G401.6 (cell line): ENCODE results near the gene RAB37.

Experiments used
- FAIRE-seq: peaks from 2 replicates; lab custom pipeline; 2012; peaks lifted over from hg19 to GRCh38; lab: Jason Lieb, UNC

The RAB37 gene, protein sequence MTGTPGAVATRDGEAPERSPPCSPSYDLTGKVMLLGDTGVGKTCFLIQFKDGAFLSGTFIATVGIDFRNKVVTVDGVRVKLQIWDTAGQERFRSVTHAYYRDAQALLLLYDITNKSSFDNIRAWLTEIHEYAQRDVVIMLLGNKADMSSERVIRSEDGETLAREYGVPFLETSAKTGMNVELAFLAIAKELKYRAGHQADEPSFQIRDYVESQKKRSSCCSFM

DNA sequence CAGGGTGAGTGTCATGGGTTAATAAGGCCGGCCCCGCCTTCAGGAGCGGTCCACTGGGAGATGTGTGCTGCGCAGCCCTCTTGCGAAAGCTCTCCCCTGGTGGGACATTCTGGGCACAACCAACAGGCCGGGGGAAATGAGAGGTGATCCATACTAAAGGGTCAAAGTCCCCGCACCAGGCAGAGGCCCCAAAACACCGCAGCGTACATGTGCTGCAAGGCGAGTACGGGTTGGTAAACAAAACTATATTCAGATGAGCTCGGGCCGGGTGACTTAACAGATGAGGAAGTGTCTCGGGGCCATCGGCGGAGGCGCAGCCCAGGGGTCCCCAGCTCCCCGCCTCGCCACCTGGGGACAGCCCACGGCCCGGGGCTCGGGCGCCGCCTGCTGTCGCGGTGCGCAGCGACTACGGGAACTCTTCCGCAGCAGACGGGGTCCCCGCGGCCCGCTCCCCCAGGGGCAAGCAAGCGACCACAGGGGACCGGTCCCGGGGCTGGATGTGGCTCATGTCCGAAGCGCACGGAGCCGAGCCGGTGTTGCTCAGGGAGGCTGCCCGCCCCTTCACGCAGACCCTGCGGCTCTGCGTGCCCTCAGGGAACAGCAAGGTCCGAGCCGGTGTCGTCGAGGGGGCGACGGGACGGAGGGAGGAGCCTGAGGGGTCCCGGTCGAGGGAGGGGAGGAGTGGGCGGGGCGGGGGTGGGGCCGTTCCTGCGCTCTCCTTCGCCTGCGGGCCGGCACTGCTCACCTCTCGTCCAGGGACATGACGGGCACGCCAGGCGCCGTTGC, at the start of gene RAB37:
Gene RAB37 (plus strand): TSS at position 744 of the 786 bp plus-strand sequence. CDS start 17 bp downstream, at position 761.
- no peak for FAIRE-seq

DNA sequence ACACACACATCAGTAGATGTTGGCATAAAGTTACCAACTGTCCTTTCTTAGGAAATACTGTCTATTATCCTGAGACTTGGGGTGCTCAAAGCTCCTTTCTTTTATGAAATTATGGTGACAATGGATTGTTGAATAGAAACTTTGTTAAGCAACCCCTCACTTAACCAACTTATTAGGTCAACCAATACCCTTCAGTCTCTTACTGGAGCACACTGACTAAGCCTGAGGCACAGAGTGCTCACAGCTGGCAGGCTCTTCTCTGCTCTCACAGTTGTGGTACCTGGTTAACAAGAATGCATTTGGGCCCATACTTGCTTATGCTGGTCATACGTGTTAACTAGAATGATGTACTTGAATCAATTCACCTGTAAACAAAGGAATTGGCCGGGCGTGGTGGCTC, 49.2 kb upstream of the RAB37 start:
- FAIRE-seq: no peak

DNA sequence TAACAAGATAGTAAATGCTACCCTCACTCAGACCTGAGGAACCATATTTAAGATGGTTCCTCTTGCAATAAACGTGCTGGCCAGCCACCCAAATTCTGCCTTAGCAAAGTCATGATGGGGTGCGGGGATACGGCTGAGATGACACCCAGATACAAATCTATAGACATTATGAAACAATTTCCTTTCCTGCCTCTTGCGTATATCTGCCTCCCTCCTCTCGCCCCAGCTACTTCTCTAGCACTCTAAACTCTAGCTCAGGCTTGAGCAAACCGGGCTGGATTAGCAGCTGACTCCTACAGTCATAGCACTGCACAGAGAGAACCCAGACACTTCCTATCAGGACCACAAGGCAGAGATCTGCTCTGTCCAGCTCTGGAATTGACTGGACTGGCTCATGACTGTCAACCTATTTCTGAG, 46.6 kb upstream of the RAB37 start:
- FAIRE-seq: no peak

DNA sequence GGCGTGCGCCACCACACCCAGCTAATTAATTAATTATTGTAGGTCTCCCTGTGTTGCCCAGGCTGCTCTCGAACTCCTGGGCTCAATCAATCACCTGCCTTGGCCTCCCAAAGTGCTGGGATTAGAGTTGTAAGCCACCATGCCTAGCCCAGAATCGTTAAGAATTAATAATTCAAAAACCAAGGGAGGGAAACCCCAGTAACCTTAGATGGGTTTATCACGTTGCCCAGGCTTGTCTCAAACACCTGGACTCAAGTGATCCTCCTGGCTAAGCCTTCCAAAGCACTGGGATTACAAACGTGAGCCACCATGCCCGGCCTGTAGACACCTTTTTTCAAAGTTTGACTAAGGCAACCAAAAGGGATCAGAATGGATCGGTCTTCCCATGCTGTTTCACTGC, 45.9 kb upstream of the RAB37 start:
- no peak for FAIRE-seq

DNA sequence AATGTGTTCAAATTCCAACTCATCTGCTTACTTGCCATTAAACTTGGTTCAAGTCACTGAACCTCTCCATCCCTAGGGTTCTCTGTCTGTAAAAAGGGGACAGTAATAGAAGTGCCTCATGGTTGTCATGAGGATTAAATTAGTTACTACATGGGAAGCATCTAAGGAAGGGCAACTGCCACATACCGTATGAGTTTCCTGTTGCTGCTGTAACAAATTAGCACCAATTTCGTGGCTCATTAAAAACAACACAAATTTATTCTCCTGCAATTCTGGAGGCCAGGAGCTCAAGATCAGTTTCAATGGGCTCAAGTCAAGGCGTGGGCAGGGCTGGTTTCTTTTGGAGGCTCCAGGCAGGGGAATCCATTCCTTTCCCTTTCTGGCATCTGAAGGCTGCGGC, 43.0 kb upstream of the RAB37 start:
- FAIRE-seq: no peak

DNA sequence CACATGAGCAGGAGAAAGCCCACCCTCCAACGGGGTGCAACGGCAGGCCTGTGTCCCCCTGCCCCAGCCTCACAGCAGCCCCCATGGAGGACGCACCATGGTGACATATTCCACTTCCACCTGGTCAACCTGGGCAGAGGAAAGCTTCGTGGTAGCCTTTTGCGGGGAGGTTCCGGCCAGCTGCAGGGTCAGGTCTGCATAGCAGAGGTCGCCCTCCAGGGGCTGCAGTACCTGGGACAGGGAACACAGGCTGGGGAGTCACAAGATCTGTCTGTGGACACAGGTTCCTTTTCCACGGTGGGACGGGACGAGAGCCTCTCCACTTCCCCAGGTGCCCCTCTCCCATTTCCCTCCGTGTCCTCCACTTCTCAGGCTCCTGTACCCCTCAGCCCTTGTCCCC, 41.4 kb upstream of the RAB37 start:
- FAIRE-seq: no peak

DNA sequence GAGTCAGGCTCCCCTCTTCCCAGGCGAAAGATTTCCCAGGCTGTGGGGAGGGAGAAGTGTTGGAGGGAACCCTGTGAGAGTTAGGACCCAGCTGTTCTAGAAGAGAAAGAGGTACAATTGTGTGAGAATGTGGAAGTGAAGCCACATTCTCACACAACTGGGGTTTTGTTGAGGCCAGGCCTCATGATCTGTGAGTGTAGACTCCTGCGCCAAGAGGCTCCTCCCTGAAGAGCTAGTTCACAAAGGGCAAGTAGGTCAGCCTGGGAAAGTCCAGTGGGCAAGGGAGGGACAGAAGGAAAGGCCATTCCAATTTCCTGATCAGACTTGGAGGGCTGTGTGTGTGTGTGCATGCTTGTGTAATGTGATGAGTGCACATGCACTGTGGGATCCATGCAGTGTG, 39.5 kb upstream of the RAB37 start:
- no peak for FAIRE-seq

DNA sequence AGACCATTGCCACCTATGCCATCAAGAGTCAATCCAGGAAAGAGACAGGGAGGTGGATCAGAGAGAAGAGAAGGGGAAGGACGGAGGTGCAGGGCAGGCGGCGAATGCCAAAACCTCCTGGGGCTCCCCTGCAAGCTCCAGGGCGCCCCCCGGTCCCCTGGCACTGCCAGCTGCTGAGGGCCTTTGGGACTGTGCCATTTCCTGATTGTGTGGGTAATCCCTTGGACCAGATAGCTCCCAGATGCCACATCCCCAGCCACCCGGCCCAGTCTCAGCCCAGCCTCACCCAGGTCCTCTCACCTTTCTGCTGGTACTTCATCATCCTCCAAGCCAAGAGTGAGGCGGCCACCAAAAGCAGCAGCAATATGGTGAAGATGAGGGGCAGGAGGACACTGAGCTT, 39.0 kb upstream of the RAB37 start:
- FAIRE-seq: no peak

DNA sequence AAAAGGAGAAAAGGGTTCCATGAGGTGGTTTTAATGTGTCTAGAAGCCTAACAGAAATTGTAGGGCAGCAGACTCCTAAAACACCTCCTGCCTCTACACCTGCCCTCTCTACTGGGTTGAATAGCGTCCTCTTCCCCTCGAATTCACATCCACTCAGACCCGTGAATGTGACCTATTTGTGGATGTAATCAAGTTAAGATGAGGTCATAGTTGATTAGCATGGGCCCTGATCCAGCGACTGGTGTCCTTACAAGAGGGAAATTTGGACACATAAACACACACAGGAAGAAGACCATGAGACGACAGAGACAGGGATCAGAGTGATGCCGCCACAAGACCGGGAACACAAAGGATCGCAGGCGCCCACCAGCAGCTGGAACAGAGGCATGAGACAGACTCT, 37.8 kb upstream of the RAB37 start:
- no peak for FAIRE-seq

DNA sequence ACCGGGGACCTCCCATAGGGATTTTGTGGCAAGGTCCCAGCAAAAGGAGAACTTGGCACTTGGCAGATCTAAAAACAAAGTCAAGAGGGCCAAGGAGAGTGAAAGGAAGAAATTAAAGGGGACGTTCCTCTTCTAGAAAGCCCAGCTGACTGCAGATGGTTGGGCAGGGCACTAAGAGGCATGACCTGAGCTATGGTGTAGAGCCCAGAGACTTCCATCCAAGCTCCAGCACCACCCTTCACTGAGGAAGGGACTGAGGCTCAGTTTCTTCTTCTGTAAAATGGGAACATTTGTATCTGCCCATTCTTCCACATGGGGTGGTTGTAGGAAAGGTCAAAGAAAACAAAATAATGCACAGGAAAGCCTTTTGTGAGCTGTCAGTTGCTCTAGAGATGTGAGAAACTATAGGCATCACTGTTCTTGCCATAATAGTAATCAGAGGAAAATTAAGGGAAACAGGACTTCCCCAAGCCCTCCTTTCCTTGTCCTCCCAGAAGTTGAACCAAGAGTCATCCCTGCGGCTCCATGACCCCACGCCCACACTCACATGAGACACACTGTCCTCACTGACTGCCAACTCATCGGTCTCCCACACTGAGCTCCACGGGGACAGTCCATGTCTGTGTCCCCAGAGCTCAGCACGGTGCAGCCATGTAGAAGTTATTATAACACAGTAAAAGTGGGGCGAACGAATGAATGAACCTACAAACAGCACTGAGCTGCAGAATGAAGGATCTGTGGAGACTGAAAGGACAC, 34.8 kb upstream of the RAB37 start:
- no peak for FAIRE-seq

DNA sequence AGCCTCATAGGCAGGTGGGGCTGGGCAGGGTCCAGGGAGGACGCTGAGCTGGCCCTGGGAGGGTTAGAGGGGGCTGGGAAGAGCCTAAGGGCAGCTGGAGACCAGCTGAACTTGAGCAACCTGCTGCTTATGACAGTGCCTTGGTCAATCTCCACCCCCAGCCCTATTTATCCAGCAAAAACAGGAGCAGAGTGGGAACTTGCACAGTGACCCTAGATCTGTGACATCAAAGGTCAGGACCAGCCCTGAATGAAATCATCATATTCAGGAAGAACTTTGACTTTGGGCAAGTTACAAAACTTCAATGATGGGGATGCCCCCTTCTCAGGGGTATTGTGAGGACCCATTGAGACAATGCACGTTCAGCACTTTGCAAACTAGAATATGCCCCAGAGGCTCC, 33.7 kb upstream of the RAB37 start:
- no peak for FAIRE-seq

DNA sequence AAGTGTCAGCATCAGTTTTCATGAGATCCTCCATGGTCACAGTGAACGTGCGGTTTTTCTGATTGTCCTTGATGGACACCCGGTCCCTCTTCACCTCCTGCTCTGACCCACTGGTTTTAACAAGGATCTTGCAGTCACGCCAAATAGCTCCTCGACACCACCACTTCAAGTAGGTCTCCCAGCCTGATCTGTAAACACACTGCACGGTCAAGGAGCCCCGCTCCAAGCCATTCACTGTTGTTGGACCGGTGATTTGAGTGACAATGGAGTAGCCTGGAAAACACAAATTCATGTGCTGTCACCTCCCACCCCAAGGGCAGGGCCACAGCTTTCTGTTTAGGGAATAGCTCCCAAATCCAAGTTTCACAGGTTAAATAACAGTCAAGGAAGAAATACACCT, 32.5 kb upstream of the RAB37 start:
- FAIRE-seq: no peak

DNA sequence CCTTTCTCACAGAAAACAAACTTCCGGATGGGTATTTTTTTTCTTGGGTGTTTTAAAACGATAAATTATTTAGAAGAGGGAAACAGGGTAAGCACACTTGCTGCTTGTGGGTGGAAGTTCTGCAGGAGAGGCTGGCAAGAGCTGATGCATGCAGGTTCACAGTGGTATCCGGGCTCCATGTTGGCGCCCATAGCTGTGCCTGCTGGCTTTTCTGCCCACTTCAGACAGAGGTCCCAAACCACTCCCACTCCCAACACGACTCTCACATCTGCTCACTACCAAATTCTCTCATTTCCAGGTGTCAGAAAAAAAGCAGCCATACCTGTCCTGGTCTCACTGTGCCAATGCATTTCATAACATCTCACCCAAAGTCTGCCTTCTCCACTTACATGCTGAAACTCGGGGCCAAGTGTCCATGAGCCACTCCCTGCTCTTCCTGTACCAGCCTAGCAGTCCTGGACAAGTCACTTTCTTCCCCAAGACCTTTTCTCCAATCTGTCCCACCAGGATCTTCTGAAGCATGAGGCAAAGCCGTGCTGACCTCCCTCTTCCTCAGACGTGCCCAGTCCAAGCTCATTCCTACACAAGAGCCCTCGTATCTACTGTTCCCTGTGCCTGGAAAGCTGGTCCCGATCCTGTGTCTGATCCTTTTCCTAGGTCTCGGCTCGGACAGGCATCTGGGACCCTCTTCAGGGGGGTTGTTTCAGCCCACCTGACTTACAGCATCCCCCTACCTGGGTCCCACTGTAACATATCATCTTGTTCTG, 25.8 kb upstream of the RAB37 start:
- FAIRE-seq: no peak

DNA sequence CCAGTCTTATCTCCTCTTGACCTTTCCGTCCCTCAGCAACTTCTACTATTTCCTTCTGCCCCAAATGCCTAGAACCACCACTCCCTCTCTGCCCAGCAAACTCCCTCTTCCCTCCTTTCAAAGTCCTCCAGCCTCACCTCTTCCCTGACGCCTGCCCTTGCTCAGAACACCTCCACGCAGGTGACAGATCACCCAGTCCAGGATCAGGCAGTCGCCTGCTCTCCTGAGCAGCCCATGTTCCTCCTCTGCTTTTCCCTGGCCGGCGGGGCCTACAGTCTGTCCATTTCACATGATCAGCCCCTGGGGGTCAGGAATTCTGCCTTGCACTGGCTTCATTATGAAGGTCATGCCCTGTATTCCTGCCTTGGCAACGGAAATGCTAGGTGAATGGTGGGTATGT, 24.8 kb upstream of the RAB37 start:
- no peak for FAIRE-seq

DNA sequence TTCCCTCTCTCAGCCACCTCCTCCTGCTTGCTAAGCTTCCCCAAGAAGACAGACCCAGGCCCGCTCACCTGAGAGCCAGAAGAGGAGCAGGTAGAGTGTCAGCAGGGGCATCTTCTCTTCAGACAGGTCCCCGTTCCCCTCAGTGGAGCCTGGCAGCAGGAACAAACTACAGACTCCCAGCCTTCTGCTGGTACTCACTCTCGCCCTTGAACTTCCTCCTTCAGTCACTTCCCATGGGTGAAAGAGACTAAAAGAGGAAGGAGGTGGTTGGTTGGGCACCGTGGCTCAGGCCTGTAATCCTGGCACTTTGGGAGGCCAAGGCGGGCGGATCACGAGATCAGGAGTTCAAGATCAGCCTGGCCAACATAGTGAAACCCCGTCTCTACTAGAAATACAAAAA, 24.3 kb upstream of the RAB37 start, which contains the start of gene CD300LF:
Gene CD300LF (minus strand): TSS at position 168 of the 400 bp plus-strand sequence. CDS start 57 bp downstream, at position 111.
- no peak for FAIRE-seq

DNA sequence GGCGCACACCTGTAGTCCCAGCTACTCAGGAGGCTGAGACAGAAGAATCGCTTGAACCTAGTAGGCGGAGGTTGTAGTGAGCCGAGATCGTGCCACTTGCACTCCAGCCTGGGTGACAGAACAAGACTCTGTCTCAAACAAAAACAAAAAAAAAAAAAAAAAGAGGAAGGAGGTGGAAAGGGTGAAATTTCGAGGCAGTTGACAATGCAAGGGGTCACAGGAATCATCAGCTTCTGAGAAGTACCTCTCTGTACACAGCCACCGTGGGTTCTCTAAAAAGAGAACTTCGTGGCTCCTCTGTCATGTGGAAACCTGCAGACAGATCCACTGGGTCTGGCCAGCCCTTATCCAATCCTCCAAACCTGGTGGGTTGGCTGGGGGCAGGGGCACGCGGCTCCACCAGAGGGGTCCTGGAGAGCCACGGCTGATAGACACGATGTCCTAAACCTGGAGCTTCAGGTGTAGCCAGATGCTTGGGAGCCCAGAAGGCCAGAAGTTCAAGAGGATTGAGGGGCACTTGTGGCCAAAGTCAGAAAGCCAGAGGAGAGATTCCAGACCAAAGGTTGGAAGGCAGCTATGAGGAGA, 23.8 kb upstream of the RAB37 start:
- no peak for FAIRE-seq

DNA sequence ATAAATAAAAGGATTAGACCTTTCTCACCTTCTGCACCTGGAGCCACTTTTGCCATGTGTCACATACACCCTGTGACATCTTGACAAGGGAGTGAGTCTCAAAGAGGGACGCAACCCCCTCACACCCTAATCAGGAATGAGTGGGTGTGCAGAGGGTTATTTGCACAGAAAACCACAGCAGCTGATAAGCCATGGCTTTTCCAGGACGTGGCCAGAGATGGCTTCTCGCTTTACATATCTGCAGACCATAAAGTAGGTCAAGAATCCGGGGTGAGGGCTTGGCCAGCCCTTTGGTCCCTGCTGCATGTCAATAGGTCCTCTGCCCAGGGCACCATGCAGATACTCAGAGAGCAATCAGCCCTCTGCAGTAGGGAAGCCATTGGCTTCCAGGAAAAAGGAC, 21.9 kb upstream of the RAB37 start:
- no peak for FAIRE-seq

DNA sequence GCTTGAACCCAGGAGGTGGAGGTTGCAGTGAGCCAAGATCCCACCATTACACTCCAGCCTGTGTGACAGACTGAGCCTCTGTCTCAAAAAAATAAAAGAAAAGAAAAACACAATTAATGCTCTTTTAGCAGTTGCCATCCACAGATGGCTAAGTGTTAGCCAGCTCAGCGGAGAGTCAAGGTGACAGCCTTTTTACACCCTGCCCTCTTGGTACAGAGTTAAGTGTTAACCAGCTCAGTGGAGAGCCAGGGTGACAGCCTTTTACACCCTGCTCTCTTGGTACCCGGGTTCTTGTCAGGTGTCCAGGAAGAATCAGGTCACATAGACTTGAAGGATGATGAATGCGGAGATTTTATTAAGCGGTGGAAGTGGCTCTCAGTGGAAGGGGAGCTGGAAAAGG, 16.6 kb upstream of the RAB37 start:
- FAIRE-seq: no peak

DNA sequence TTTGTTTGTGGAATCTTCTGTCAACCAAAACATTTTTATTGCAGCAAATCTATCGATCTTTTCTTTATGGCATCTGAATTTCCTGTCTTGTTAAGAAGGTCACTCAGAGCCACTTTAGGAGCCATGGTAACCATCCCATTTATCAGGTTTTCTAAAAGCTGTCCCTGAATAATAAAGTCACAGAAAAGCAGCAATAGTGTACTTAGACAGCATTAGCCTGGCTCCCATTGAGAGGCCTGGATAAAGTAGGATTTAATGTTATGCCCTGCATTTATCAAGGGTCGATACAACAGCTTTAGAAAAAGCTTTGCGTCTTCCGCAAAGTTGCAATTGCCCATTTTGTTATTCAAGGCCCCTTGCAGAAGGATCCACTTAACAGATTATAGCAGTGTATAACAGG, 14.3 kb upstream of the RAB37 start:
- FAIRE-seq: no peak

DNA sequence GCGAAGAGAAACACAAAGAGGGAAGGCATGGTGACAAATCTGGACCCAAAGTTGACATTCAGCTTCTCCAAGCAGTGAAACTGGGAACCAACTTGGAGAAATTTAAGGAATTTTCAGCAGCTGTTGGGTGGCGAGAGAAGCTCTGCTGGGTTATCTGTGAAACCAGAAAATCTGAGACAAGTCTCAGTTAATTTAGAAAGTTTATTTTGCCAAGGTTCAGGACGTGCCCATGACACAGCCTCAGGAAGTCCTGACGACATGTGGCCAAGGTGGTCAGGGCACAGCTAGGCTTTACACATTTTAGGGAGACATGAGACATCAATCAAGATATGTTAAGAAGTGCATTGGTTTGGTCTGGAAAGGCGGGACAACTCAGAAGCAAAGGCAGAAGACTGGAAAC, 13.2 kb upstream of the RAB37 start:
- FAIRE-seq: no peak

DNA sequence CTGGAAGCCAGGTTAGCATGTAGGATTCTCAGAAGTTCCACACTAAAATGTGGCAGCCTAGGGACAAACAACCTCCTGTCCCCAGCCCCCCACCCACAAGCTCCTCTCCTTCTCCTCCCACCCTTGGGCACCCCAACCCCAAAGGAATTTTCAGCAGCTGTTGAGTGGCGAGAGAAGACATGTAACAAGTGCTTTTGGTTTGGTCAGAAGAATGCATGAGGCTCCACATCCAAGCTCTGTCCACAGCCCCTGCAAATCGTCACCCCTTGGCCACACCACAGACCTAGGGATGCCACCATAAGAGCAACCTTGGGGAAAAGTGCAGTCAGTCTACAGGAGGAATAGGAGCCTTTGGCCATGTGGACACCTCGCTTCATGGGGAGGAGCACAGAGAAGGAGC, 11.9 kb upstream of the RAB37 start:
- no peak for FAIRE-seq

DNA sequence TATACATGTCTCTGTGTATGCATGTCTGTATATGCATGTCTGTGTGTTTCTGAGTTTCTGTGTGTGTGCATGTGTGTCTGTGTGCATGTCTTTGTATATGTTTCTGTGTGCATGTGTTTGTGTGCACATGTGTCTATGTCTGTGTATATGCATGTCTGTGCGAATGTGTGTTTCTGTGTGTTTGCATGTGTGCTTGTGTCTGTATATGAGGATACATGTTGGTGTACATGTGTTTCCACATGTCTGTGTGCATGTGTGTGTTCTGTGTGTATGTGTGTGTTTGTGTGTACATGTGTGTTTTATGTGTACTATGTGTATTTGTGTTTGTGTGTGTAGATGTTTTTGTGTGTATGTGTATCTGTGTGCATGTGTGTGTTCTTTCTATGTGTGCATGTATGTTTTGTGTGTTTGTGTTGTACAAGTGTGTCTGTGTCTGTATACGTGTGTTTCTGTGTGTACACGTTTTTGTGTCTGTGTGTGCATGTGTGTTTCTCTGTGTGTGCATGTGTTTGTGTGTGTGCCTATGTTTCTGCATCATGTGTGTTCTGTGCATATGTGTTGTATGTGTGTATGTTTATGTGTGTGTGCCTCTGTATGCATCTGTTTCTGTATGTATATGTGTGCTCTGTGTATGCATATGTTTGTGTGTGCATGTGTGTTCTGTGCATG, 8.9 kb upstream of the RAB37 start:
- FAIRE-seq: no peak
